Upper lobe of right lung (tissue), 1 donor: Measurements from ENCODE around the gene TSEN54. TPM values are rescaled to one million over a fixed set of nuclear protein-coding genes. Genes with fewer than 3 reads are reported as not detected.

ENCODE experiments used
- ATAC-seq: fragments of 200-7000 bp; cut with Tn5 transposase; one replicate; pipeline ENCODE4 v1.9.1; 2020; ENCODE audit warnings: mild to moderate bottlenecking, moderate library complexity
- DNase-seq: peaks from one replicate; pipeline ENCODE4 v3.0.0-alpha.2; 2020
- H3K27ac ChIP-seq: fragments of 200-600 bp; one replicate; pipeline ENCODE4 v1.8.0; 2022
- H3K27me3 ChIP-seq: fragments of 200-600 bp; one replicate; pipeline ENCODE4 v1.8.0; 2022; ENCODE audit warnings: mild to moderate bottlenecking
- H3K36me3 ChIP-seq: fragments of 200-600 bp; one replicate; pipeline ENCODE4 v1.8.0; 2022
- H3K4me1 ChIP-seq: fragments of 200-600 bp; one replicate; pipeline ENCODE4 v1.8.0; 2022
- H3K4me3 ChIP-seq: fragments of 200-600 bp; one replicate; pipeline ENCODE4 v1.8.0; 2022; ENCODE audit warnings: mild to moderate bottlenecking
- H3K9me3 ChIP-seq: fragments of 200-600 bp; one replicate; pipeline ENCODE4 v1.8.0; 2022
- intact Hi-C: fragments of 100-400 bp; cut with DNase I; formaldehyde crosslinking; loops from one replicate; pipeline ENCODE4 v1.11.0; 2022
- total RNA-seq: library from RNA; stranded (reverse); fragmentation: NEBNext Ultra II Directional; extraction: Animal tissue kit (Norgen Biotek cat#: 25700); gene quantifications from one replicate; pipeline ENCODE4 v1.2.1, GENCODE V29; 2021
- TF ChIP-seq, protein P1 (sequence below): fragments of 200-600 bp; IDR thresholded peaks from one replicate; pipeline ENCODE4 v1.8.0; 2022; ENCODE audit warnings: antibody characterized with exemption
- donor health status: DM: no; HTN: yes; CAD: no; lungs with severe emphysema.

Gene TSEN54
- total RNA-seq, 1 donor from 2014 or later: 21.6 TPM

DNA sequence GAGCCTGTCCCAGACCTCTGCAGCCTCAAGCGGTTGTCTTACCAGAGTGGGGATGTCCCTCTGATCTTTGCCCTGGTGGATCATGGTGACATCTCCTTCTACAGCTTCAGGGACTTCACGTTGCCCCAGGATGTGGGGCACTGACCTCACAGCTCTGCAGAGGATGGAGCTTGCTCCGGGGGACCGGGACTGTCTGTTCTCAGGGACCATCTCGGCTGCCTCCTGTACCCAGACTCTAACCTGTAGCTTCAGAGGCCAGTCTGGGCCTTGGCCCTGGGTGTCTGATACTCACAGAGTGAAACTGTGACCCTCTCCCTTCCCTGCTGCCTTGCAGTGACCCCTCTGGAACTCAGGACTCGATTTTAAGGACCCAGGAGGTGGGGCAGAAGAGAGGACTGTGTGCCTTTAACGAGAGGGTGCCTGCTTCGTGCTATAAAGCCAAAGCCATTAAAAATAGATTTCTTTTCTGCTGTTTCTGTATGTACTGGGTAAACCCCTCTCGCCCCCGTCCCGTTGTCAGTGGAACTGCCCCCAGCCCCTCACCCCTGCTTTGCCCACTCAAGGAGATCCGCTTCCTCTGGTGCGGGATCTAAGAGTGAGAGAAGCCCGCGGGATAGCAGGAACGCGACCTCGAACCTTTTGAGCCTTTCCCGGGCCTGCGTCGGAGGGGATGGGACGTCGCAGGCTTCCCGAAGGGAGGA, 8.1 kb downstream of the TSEN54 start:
- intact Hi-C loops: loop anchor here (10.0 kb wide), 1 partner anchor 60 kb away; the partner anchor contains the start of gene MYO15B
- H3K36me3 ChIP-seq: peaks cover 14% of the 10 kb centered on the region
- H3K9me3 ChIP-seq: no peaks in the 10 kb centered on the region
- no peaks in the 10 kb centered on the region for H3K27me3 ChIP-seq
- TF ChIP-seq, protein P1, sequence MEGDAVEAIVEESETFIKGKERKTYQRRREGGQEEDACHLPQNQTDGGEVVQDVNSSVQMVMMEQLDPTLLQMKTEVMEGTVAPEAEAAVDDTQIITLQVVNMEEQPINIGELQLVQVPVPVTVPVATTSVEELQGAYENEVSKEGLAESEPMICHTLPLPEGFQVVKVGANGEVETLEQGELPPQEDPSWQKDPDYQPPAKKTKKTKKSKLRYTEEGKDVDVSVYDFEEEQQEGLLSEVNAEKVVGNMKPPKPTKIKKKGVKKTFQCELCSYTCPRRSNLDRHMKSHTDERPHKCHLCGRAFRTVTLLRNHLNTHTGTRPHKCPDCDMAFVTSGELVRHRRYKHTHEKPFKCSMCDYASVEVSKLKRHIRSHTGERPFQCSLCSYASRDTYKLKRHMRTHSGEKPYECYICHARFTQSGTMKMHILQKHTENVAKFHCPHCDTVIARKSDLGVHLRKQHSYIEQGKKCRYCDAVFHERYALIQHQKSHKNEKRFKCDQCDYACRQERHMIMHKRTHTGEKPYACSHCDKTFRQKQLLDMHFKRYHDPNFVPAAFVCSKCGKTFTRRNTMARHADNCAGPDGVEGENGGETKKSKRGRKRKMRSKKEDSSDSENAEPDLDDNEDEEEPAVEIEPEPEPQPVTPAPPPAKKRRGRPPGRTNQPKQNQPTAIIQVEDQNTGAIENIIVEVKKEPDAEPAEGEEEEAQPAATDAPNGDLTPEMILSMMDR: no peak
- H3K27ac ChIP-seq: peak overlapping the region; percentile 80
- ATAC-seq (no peak), DNase-seq (no peak)
- H3K4me1 ChIP-seq: peaks cover 14% of the 10 kb centered on the region
- H3K4me3 ChIP-seq: peak overlapping the region; percentile 70

DNA sequence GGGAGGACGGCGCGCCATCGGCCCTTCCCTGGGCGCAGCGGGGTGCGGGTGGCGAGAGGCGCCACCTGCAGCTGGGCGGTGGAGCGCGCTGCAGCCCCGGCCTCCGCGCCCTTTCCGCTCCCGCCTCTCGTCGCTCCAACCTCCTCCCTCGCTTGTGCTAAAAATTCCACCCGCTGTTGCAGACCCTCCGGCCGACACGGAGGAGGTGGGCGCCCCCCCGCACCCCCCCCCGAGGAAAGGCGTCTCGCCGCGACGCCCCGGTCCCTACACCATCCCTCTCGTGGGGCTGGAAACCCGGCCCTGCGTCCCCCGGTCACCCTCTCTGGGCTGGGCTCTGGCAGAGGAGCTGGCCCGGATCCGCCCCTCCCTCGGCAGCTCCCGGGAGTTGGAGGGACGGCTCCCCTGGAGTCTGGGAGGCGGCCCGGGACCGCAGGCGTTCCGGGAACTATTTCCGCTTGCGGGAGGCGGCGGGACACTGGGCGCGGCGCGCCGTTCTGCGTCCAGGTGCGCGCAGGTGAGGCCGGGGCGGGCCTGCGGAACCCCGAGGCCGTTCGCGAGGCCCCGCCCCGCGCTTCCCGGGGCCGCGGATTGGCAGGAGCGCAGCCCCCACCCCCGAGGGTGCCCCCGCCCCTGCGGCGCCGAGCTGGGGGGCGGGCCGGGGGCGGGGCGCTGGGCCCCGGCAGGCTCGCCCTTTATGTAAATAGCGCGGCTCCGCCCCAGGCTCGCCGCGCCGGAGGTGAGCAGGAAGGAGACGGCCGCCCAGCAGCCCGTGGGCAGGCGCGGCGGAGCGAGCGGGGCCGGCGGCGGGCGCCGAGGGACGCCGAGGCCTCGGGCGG, 8.9 kb downstream of the TSEN54 start, which contains the start of gene LLGL2:
TSS of gene LLGL2 (plus strand) at position 728 of the 836 bp plus-strand sequence. CDS start 17,730 bp downstream, outside the sequence.
- intact Hi-C loops: loop anchor here (10.0 kb wide), 1 partner anchor 60 kb away; the partner anchor contains the start of gene MYO15B
- ATAC-seq: peak; percentile 93
- H3K27ac ChIP-seq: peak within 1 kb of the TSS; percentile 80
- peak; percentile 94 for DNase-seq
- H3K4me1 ChIP-seq: peaks cover 14% of the 10 kb centered on the region
- TF ChIP-seq, protein P1: peak; percentile 58
- H3K4me3 ChIP-seq: peak within 1 kb of the TSS; percentile 70
- no peaks in the 10 kb centered on the region for H3K9me3 ChIP-seq
- H3K36me3 ChIP-seq: peaks cover 9% of the 10 kb centered on the region
- H3K27me3 ChIP-seq: no peaks in the 10 kb centered on the region

DNA sequence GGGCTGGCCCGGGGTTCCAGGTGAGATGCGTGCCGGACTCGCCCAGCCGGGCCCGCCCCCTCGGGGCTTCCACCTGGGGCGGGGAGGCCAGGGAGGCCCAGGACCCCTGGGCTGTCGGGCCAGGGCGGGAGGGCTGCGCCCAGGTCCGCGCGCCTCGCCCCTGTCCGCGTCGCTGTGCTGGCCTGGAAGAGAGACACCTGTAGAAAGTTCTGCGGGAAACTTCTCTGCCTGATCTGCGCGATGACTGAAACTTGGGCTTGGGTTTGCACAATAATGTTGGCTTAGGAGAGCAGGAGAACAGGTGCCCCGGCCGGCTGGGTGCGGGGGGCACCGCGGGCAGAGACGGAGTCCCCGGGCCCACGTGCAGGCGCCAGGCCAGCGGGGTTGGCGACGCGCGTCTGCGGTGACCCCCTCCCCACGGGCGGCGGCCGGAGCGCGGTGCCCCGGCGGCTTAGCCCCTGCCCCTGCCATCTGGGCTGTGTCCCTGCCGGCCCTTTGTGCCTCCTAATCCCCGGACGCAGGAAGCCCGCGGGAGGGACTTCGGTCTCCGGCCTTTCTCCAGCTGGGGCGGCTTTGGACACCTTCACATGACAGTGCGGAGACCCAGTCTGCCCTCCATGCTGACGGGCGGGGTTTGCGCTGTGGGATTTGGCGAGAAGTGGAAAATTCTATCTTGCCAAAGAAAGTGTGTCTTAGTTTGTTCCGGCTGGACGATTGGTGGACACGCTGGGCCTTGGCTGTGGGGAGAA, 9.7 kb downstream of the TSEN54 start:
- peak overlapping the region; percentile 70 for H3K4me3 ChIP-seq
- H3K27ac ChIP-seq: peak overlapping the region; percentile 76
- no peaks in the 10 kb centered on the region for H3K9me3 ChIP-seq
- intact Hi-C loops: loop anchor here (10.0 kb wide), 1 partner anchor 59 kb away; the partner anchor contains the start of gene MYO15B
- peak; percentile 36 for ATAC-seq
- H3K27me3 ChIP-seq: no peaks in the 10 kb centered on the region
- H3K36me3 ChIP-seq: peaks cover 9% of the 10 kb centered on the region
- TF ChIP-seq, protein P1: no peak
- peak; percentile 79 for DNase-seq
- peaks cover 16% of the 10 kb centered on the region for H3K4me1 ChIP-seq

DNA sequence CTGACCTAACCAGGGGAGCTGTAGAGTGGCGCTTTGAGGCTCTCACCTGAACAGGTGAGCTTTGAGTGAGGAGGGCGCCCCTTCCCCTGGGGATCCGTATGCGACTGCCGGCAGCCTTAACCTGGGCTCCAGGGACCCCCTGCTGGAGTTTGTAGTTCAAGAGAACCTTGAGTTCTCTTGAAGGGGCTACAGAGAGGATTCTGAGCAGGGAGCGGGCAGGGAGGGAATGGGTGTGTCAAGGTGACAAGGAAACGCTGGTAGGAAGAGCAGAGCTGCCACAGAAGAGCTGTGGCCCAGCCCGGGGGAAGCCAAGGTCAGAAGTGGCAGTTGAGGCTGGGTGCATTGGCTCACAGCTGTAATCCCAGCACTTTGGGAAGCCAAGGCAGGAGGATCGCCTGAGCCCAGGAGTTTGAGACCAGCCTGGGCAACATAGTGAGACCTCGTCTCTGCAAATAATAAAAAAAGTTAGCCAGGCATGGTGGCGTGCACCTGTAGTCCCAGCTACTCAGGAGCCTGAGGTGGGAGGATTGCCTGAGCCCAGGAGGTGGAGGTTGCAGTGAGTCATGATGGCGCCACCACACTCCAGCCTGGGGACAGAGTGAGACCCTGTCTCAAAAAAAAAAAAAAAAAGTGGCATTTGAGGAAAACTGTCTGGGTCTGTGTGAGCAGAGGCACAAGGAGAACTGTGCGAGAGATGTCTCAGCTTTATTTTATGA, 10.4 kb downstream of the TSEN54 start:
- no peaks in the 10 kb centered on the region for H3K9me3 ChIP-seq
- no peak for DNase-seq
- peak overlapping the region; percentile 76 for H3K27ac ChIP-seq
- intact Hi-C loops: loop anchor here (10.0 kb wide), 1 partner anchor 58 kb away; the partner anchor contains the start of gene MYO15B
- H3K36me3 ChIP-seq: peaks cover 9% of the 10 kb centered on the region
- peak overlapping the region; percentile 70 for H3K4me3 ChIP-seq
- TF ChIP-seq, protein P1: no peak
- ATAC-seq: no peak
- H3K4me1 ChIP-seq: peaks cover 23% of the 10 kb centered on the region
- no peaks in the 10 kb centered on the region for H3K27me3 ChIP-seq
